GM06990 (cell line): ENCODE results near the gene PEX11G.
A peak's percentile ranks its signal among the peaks of the same experiment; 100 is the strongest.

Experiments used
- DNase-seq: peaks from one replicate; pipeline ENCODE4 v3.0.0-alpha.2; 2011; ENCODE audit not compliant: insufficient read length; ENCODE audit errors: extremely low read depth
- H3K27me3 ChIP-seq: replicated peaks from 2 replicates; pipeline ENCODE4 v1.6.0; 2011; ENCODE audit warnings: low read length; ENCODE audit not compliant: control insufficient read depth, insufficient read depth
- H3K36me3 ChIP-seq: 2 replicates; pipeline ENCODE4 v1.5.1; 2011; ENCODE audit warnings: low read length; ENCODE audit not compliant: control insufficient read depth, insufficient read depth
- H3K4me3 ChIP-seq: replicated peaks from 2 replicates; pipeline ENCODE4 v1.5.1; 2011; ENCODE audit warnings: low read depth, mild to moderate bottlenecking, control low read depth, low read length
- TF ChIP-seq, protein P1 (sequence below): IDR thresholded peaks from 2 replicates; pipeline ENCODE4 v1.5.1; 2011; ENCODE audit warnings: low read length, control low read depth, mild to moderate bottlenecking, inconsistent platforms; ENCODE audit not compliant: insufficient read depth, poor library complexity, severe bottlenecking

Gene PEX11G

GRCh38 chr19:7533925-7534480, 45.2 kb upstream of the PEX11G start:
- DNase-seq = peak; percentile 83
- TF ChIP-seq, protein P1, sequence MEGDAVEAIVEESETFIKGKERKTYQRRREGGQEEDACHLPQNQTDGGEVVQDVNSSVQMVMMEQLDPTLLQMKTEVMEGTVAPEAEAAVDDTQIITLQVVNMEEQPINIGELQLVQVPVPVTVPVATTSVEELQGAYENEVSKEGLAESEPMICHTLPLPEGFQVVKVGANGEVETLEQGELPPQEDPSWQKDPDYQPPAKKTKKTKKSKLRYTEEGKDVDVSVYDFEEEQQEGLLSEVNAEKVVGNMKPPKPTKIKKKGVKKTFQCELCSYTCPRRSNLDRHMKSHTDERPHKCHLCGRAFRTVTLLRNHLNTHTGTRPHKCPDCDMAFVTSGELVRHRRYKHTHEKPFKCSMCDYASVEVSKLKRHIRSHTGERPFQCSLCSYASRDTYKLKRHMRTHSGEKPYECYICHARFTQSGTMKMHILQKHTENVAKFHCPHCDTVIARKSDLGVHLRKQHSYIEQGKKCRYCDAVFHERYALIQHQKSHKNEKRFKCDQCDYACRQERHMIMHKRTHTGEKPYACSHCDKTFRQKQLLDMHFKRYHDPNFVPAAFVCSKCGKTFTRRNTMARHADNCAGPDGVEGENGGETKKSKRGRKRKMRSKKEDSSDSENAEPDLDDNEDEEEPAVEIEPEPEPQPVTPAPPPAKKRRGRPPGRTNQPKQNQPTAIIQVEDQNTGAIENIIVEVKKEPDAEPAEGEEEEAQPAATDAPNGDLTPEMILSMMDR = no peak
- peak overlapping the region; percentile 96 for H3K4me3 ChIP-seq
- H3K27me3 ChIP-seq = no peaks in the 10 kb centered on the region
- H3K36me3 ChIP-seq = no peaks in the 10 kb centered on the region

DNA sequence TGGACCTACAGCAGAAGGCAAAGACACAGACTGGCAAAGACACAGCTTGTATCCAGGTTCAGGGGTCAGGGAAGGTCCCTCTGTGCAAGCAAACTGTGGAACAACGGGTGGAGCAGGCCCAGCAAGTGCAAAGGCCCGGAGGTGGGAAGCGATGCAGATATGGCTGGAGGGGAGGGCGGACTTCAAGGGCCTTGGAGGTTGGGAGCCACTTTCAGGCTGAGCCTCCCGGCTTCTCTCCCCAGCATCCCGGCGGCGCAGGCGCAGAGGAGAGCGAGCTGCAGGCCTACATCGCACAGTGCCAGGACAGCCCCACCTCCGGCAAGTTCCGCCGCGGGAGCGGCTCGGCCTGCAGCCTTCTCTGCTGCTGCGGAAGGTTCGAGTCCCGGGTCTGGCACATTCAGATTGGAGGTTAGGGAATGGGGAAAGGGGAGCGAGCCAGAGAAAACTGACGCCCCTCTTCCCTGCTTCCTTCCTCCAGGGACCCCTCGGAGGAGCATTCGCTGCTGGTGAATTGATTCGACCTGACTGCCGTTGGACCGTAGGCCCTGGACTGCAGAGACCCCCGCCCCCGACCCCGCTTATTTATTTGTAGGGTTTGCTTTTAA, 44.5 kb upstream of the PEX11G start:
- DNase-seq = no peak
- H3K27me3 ChIP-seq = no peaks in the 10 kb centered on the region
- TF ChIP-seq, protein P1 = no peak
- H3K36me3 ChIP-seq = no peaks in the 10 kb centered on the region; the same call in 1 of the 2 replicates
- H3K4me3 ChIP-seq = peak overlapping the region; percentile 96

DNA sequence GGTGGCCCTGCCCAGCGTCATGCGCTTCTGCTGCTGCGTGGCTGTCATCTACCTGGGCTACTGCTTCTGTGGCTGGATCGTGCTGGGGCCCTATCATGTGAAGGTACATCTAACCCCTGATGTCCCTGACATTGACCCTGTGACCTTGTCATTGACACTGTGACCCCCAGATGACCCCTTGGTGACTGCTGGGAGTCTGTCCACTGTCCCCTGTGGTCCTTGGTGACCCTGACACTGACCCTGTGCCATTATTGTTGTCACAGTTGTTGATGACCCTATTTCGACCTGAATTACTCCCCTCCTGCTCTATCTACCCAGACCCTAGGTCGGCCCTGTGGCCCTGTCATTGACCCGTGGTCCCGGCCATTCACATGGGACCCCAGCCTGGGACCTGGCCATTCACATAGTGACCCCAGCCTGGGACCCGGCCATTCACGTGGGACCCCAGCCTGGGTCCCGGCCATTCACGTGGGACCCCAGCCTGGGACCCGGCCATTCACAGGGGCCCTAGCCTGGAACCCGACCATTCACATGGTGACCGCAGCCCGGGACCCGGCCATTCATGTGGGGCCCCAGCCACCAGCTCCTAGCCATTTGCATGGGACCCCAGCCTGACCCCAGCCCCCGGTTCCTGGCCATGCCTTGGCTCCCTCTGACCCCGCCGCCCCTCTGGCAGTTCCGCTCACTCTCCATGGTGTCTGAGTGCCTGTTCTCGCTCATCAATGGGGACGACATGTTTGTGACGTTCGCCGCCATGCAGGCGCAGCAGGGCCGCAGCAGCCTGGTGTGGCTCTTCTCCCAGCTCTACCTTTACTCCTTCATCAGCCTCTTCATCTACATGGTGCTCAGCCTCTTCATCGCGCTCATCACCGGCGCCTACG, 41.0 kb upstream of the PEX11G start:
- H3K27me3 ChIP-seq = no peaks in the 10 kb centered on the region
- H3K4me3 ChIP-seq = no peak overlapping the region
- H3K36me3 ChIP-seq = no peaks in the 10 kb centered on the region; the same call in 1 of the 2 replicates
- DNase-seq = no peak
- TF ChIP-seq, protein P1 = no peak

- Histone ChIP-seq H3K4me3 (no peak overlapping the region), H3K27me3 (no peaks in the 10 kb centered on the region), H3K36me3 (no peaks in the 10 kb centered on the region; the same call in 1 of the 2 replicates)
- no peak for DNase-seq
- TF ChIP-seq, protein P1 = no peak
Observed at GRCh38 chr19:7529246-7529600, 40.4 kb upstream of the PEX11G start.

DNA sequence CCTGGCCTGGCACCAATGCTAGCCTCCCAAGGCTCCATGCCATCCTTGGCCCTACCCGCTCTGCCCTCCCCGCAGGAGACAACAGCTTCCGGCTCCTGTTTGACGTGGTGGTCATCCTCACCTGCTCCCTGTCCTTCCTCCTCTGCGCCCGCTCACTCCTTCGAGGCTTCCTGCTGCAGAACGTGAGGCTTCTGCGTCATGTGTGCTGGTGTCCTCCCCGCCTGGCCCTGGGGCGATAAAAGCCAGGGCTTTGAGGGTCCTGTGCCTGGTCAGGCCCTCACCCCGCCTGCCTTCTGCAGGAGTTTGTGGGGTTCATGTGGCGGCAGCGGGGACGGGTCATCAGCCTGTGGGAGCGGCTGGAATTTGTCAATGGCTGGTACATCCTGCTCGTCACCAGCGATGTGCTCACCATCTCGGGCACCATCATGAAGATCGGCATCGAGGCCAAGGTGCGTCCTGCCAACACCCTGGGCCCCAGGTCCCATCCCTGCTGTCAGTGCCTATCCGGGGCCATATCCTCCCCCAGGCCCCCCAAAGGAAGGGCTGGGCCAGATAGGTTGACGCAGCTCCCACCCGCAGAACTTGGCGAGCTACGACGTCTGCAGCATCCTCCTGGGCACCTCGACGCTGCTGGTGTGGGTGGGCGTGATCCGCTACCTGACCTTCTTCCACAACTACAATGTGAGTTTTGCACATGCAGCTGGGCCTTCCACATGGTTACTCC, 39.8 kb upstream of the PEX11G start:
- no peaks in the 10 kb centered on the region; the same call in 1 of the 2 replicates for H3K36me3 ChIP-seq
- H3K27me3 ChIP-seq = no peaks in the 10 kb centered on the region
- TF ChIP-seq, protein P1 = no peak
- DNase-seq = no peak
- H3K4me3 ChIP-seq = no peak overlapping the region
